ENCODE measurements around the gene FAM120B.

FAM120B gene

GRCh38 chr6:170358496-170358895 is 51.9 kb downstream of the FAM120B start:
- no peak overlapping the region for H3K27ac ChIP-seq
- H3K4me3 ChIP-seq (ENCODE audit: low read depth, low read length) = no peak overlapping the region

GRCh38 chr6:170360476-170360875 is 53.9 kb downstream of the FAM120B start:
- no peak for DNase-seq
- Histone ChIP-seq H3K36me3 (peaks cover 28% of the 10 kb centered on the region), H3K27me3 (ENCODE audit: insufficient read depth, low read depth, severe bottlenecking) (no peaks in the 10 kb centered on the region), H3K9me3 (ENCODE audit: severe bottlenecking) (no peaks in the 10 kb centered on the region), H3K4me3 (ENCODE audit: low read depth, low read length) (no peak overlapping the region), H3K27ac (no peak overlapping the region)
- no peak for TF ChIP-seq CTCF (IDR thresholded peaks at IDR 0.05; ENCODE audit: low read depth, low read length)

More at GRCh38 chr6:170358496-170358895, 51.9 kb downstream of the FAM120B start:
- TF ChIP-seq CTCF (IDR thresholded peaks at IDR 0.05; ENCODE audit: low read depth, low read length) = no peak
- Histone ChIP-seq H3K9me3 (ENCODE audit: severe bottlenecking) (no peaks in the 10 kb centered on the region), H3K36me3 (peaks cover 21% of the 10 kb centered on the region), H3K27me3 (ENCODE audit: insufficient read depth, low read depth, severe bottlenecking) (no peaks in the 10 kb centered on the region)
- no peak for DNase-seq

GRCh38 chr6:170361335-170361734 is 54.8 kb downstream of the FAM120B start:
- Histone ChIP-seq H3K36me3 (peaks cover 28% of the 10 kb centered on the region), H3K9me3 (ENCODE audit: severe bottlenecking) (no peaks in the 10 kb centered on the region), H3K27me3 (ENCODE audit: insufficient read depth, low read depth, severe bottlenecking) (no peaks in the 10 kb centered on the region), H3K27ac (no peak overlapping the region), H3K4me3 (ENCODE audit: low read depth, low read length) (no peak overlapping the region)
- no peak for DNase-seq
- TF ChIP-seq CTCF (IDR thresholded peaks at IDR 0.05; ENCODE audit: low read depth, low read length) = no peak

GRCh38 chr6:170362121-170362520 is 55.6 kb downstream of the FAM120B start:
- no peak for TF ChIP-seq CTCF (IDR thresholded peaks at IDR 0.05; ENCODE audit: low read depth, low read length)
- Histone ChIP-seq H3K27me3 (ENCODE audit: insufficient read depth, low read depth, severe bottlenecking) (no peaks in the 10 kb centered on the region), H3K27ac (no peak overlapping the region), H3K9me3 (ENCODE audit: severe bottlenecking) (no peaks in the 10 kb centered on the region), H3K36me3 (peaks cover 28% of the 10 kb centered on the region), H3K4me3 (ENCODE audit: low read depth, low read length) (no peak overlapping the region)
- no peak for DNase-seq

- peaks cover 23% of the 10 kb centered on the region for H3K36me3 ChIP-seq
Observed at GRCh38 chr6:170363255-170363654, 56.7 kb downstream of the FAM120B start.

More at GRCh38 chr6:170363255-170363654, 56.7 kb downstream of the FAM120B start:
- Histone ChIP-seq H3K4me3 (ENCODE audit: low read depth, low read length) (no peak overlapping the region), H3K27ac (no peak overlapping the region), H3K27me3 (ENCODE audit: insufficient read depth, low read depth, severe bottlenecking) (no peaks in the 10 kb centered on the region), H3K9me3 (ENCODE audit: severe bottlenecking) (no peaks in the 10 kb centered on the region)
- no peak for TF ChIP-seq CTCF (IDR thresholded peaks at IDR 0.05; ENCODE audit: low read depth, low read length)
- no peak for DNase-seq

Data from WERI-Rb-1 (cell line).